H1 (cell line): ENCODE measurements around the gene EEF1A2. TPM values are rescaled to one million over a fixed set of nuclear protein-coding genes. Genes with fewer than 3 reads are reported as not detected.
A peak's percentile ranks its signal among the peaks of the same experiment; 100 is the strongest.

ENCODE experiments used
- CTCF ChIA-PET: fragments of 300-600 bp; sonication (Branson Sonifier 250); formaldehyde crosslinking; loops from one replicate; lab custom pipeline; 2021; ENCODE audit not compliant: partially characterized antibody; lab: Charles Lee
- POLR2A ChIA-PET: fragments of 300-600 bp; sonication (Branson Sonifier 250); formaldehyde crosslinking; loops from one replicate; lab custom pipeline; 2021; ENCODE audit warnings: inconsistent platforms; ENCODE audit not compliant: partially characterized antibody; lab: Charles Lee
- DNase-seq, 2 experiments: peaks; one replicate each; pipeline versions ENCODE4 v3.0.0 to v3.0.0-alpha.2; 2010 to 2022; ENCODE audit warnings: low spot score in 2 of 2, low read depth in 1 of 2, mixed read lengths in 1 of 2
- FAIRE-seq: peaks from 2 replicates; lab custom pipeline; 2011; peaks lifted over from hg19 to GRCh38; lab: Jason Lieb, UNC
- H2AFZ ChIP-seq: 2 replicates; pipeline ENCODE4 v1.8.1; 2012; ENCODE audit warnings: low read length, inconsistent platforms
- H2AK5ac ChIP-seq: 2 replicates; pipeline ENCODE4 v1.6.1; 2013; ENCODE audit warnings: low read depth, low read length
- H2BK120ac ChIP-seq: replicated peaks from 2 replicates; pipeline ENCODE3; 2013; ENCODE audit warnings: low read depth, low read length, inconsistent platforms
- H2BK12ac ChIP-seq: 2 replicates; pipeline ENCODE4 v1.6.1; 2013; ENCODE audit warnings: low read depth, low read length
- H2BK15ac ChIP-seq: 2 replicates; pipeline ENCODE4 v1.6.1; 2013; ENCODE audit warnings: low read length
- H2BK20ac ChIP-seq: 2 replicates; pipeline ENCODE4 v1.6.1; 2013; ENCODE audit warnings: low read length
- H2BK5ac ChIP-seq: 2 replicates; pipeline ENCODE4 v1.6.1; 2013; ENCODE audit warnings: low read depth, low read length
- H3K14ac ChIP-seq: 2 replicates; pipeline ENCODE4 v1.6.1; 2013; ENCODE audit warnings: inconsistent platforms; ENCODE audit not compliant: insufficient read length
- H3K18ac ChIP-seq: 2 replicates; pipeline ENCODE4 v1.6.1; 2013; ENCODE audit warnings: low read length; ENCODE audit errors: extremely low read depth
- H3K23ac ChIP-seq: 2 replicates; pipeline ENCODE4 v1.6.1; 2013; ENCODE audit warnings: inconsistent platforms; ENCODE audit not compliant: insufficient read length
- H3K23me2 ChIP-seq: 2 replicates; pipeline ENCODE4 v1.6.1; 2013; ENCODE audit warnings: low read depth, low read length
- H3K27ac ChIP-seq: 2 replicates; pipeline ENCODE4 v1.6.1; 2011; ENCODE audit warnings: low read depth, low read length, inconsistent platforms
- H3K27me3 ChIP-seq, 4 experiments: replicated peaks in 1 of 4; 1 replicate in 1 of 4; 2 replicates in 3 of 4; pipeline versions ENCODE4 v1.6.1 to v1.8.1; 2011 to 2013; ENCODE audit warnings: low read length in 3 of 4, mild to moderate bottlenecking in 3 of 4, inconsistent platforms in 2 of 4, mixed read lengths in 2 of 4, moderate library complexity in 1 of 4; ENCODE audit not compliant: control insufficient read depth in 3 of 4, insufficient read depth in 3 of 4; ENCODE audit errors: extremely low read depth in 1 of 4
- H3K36me3 ChIP-seq, 4 experiments: 2 replicates each; pipeline versions ENCODE4 v1.6.1 to v1.8.1; 2011 to 2013; ENCODE audit warnings: mild to moderate bottlenecking in 4 of 4, low read length in 3 of 4, moderate library complexity in 2 of 4, control low read depth in 1 of 4, inconsistent platforms in 1 of 4; ENCODE audit not compliant: insufficient read depth in 4 of 4, control insufficient read depth in 2 of 4
- H3K4ac ChIP-seq: replicated peaks from 2 replicates; pipeline ENCODE3; 2013; ENCODE audit warnings: low read length, low read depth, mixed read lengths, inconsistent platforms; ENCODE audit not compliant: insufficient read length
- H3K4me1 ChIP-seq, 4 experiments: replicated peaks in 1 of 4; 1 replicate in 1 of 4; 2 replicates in 3 of 4; pipeline versions ENCODE4 v1.6.1 to v1.8.1; 2011 to 2013; ENCODE audit warnings: low read length in 3 of 4, inconsistent platforms in 2 of 4, mixed read lengths in 1 of 4; ENCODE audit not compliant: insufficient read depth in 4 of 4, control insufficient read depth in 3 of 4
- H3K4me2 ChIP-seq, 2 experiments: 2 replicates each; pipeline versions ENCODE4 v1.6.1 to v1.8.1; 2011 to 2013; ENCODE audit warnings: low read depth in 2 of 2, low read length in 2 of 2, control low read depth in 1 of 2, inconsistent platforms in 1 of 2, mild to moderate bottlenecking in 1 of 2; ENCODE audit not compliant: insufficient read depth in 1 of 2
- H3K4me3 ChIP-seq, 4 experiments: fragments of 200-600, 300-600 bp in 1 of 4; sonication (generic), shearing (Covaris generic), sonication (Bioruptor Twin) in 1 of 4; 2 replicates each; pipeline versions ENCODE4 v1.5.1 to v1.8.1; 2011 to 2016; ENCODE audit warnings: low read length in 4 of 4, low read depth in 3 of 4, control low read depth in 2 of 4, inconsistent platforms in 2 of 4, mild to moderate bottlenecking in 2 of 4, mixed read lengths in 1 of 4, moderate library complexity in 1 of 4; ENCODE audit not compliant: insufficient read depth in 2 of 4; ENCODE audit errors: extremely low read depth in 1 of 4
- H3K56ac ChIP-seq: replicated peaks from 2 replicates; pipeline ENCODE3; 2013; ENCODE audit warnings: low read depth, mild to moderate bottlenecking, mixed read lengths, low read length, inconsistent platforms; ENCODE audit not compliant: insufficient read length
- H3K79me1 ChIP-seq: 2 replicates; pipeline ENCODE4 v1.6.1; 2013; ENCODE audit warnings: low read depth, low read length, control low read depth
- H3K79me2 ChIP-seq, 2 experiments: 2 replicates each; pipeline versions ENCODE4 v1.6.1 to v1.8.1; 2012 to 2013; ENCODE audit warnings: low read length in 2 of 2, mild to moderate bottlenecking in 2 of 2, inconsistent platforms in 1 of 2; ENCODE audit not compliant: insufficient read depth in 2 of 2, control insufficient read depth in 1 of 2
- H3K9ac ChIP-seq, 4 experiments: replicated peaks in 1 of 4; 1 replicate in 1 of 4; 2 replicates in 3 of 4; pipeline versions ENCODE4 v1.6.1 to v1.8.1; 2011 to 2013; ENCODE audit warnings: low read depth in 3 of 4, low read length in 3 of 4, control low read depth in 2 of 4, mild to moderate bottlenecking in 2 of 4, moderate library complexity in 2 of 4, inconsistent platforms in 1 of 4; ENCODE audit errors: extremely low read depth in 1 of 4
- H3K9me3 ChIP-seq, 2 experiments: 2 replicates each; pipeline versions ENCODE4 v1.6.1 to v1.8.1; 2012 to 2013; ENCODE audit warnings: mild to moderate bottlenecking in 2 of 2, moderate library complexity in 2 of 2, control low read depth in 1 of 2, inconsistent platforms in 1 of 2, low read depth in 1 of 2, low read length in 1 of 2, mixed read lengths in 1 of 2; ENCODE audit not compliant: insufficient read depth in 2 of 2
- H4K20me1 ChIP-seq, 2 experiments: replicated peaks in 1 of 2; 2 replicates each; pipeline versions ENCODE3 to v1.8.1; 2011 to 2013; ENCODE audit warnings: inconsistent platforms in 2 of 2, low read length in 2 of 2, mild to moderate bottlenecking in 1 of 2; ENCODE audit not compliant: insufficient read depth in 2 of 2, control insufficient read depth in 1 of 2
- H4K5ac ChIP-seq: 2 replicates; pipeline ENCODE4 v1.6.1; 2013; ENCODE audit warnings: low read length, low read depth, mixed read lengths, inconsistent platforms; ENCODE audit not compliant: insufficient read length
- H4K8ac ChIP-seq: 2 replicates; pipeline ENCODE4 v1.8.0; 2013; ENCODE audit warnings: mild to moderate bottlenecking, moderate library complexity, low read length, inconsistent platforms; ENCODE audit not compliant: insufficient read depth; ENCODE audit errors: extremely low read depth
- H4K91ac ChIP-seq: replicated peaks from 2 replicates; pipeline ENCODE3; 2013; ENCODE audit warnings: low read length, mixed read lengths, inconsistent platforms; ENCODE audit not compliant: insufficient read length
- GTF2F1 ChIP-seq: IDR thresholded peaks from 2 replicates; pipeline ENCODE4 v1.6.1; 2012; ENCODE audit warnings: low read depth, low read length, improper control_type of control experiment, borderline replicate concordance
- PHF8 ChIP-seq: fragments of 200-600 bp; sonication (generic); conservative IDR thresholded peaks from 2 replicates; pipeline ENCODE4 v1.7.1; 2012; ENCODE audit warnings: low read depth, mild to moderate bottlenecking, inconsistent platforms, low read length, moderate library complexity
- WGBS, 2 experiments: shearing (Covaris generic) in 1 of 2; methylation state at CpG; one replicate each; pipeline versions ENCODE4 v1.1.6 to v1.1.7; 2013 to 2015; ENCODE audit warnings: low lambda C conversion rate in 2 of 2, mixed read lengths in 2 of 2, inconsistent platforms in 1 of 2, low coverage in 1 of 2, missing lambda C conversion rate in 1 of 2; ENCODE audit not compliant: insufficient replicate concordance in 2 of 2, insufficient coverage in 1 of 2, insufficient read length in 1 of 2; ENCODE audit errors: extremely low coverage in 1 of 2, missing lambda C conversion rate in 1 of 2; 5-methylcytosine and 5-hydroxymethylcytosine counted together
- polyA plus RNA-seq, 7 experiments: library from polyadenylated mRNA; depleted of rRNA in 3 of 7; stranded (reverse) in 5 of 7; unstranded in 2 of 7; fragments of >200 nt in 5 of 7; fragments of 200-250 nt in 2 of 7; gene quantifications; 1 replicate in 5 of 7; 2 replicates in 1 of 7; 4 replicates in 1 of 7; pipeline versions ENCODE4 v1.2.1 to v1.2.3, GENCODE V29; 2011 to 2013; ENCODE audit warnings: missing spikeins in 2 of 7, mixed read lengths in 2 of 7
- total RNA-seq: library from RNA; stranded (reverse); fragmentation: NEBNext Ultra II Directional; extraction: Animal tissue kit (Norgen Biotek cat#: 25700); gene quantifications from 2 replicates; pipeline ENCODE4 v1.2.1, GENCODE V29; 2021
- TF ChIP-seq, protein P1 (sequence below), 3 experiments: IDR thresholded peaks; 1 replicate in 2 of 3; 2 replicates in 1 of 3; pipeline versions ENCODE4 v1.5.1 to v1.6.1; 2011; ENCODE audit warnings: low read length in 3 of 3, mild to moderate bottlenecking in 3 of 3, inconsistent platforms in 2 of 3, low read depth in 1 of 3, moderate library complexity in 1 of 3; ENCODE audit not compliant: insufficient read depth in 1 of 3; ENCODE audit errors: control extremely low read depth in 1 of 3

The EEF1A2 gene
- total and polyA plus RNA-seq, 2 of the 8 experiments (the other 6 are each of a cell fraction or from before 2014, with no cell fraction given): 7.4 to 25.8 TPM

DNA sequence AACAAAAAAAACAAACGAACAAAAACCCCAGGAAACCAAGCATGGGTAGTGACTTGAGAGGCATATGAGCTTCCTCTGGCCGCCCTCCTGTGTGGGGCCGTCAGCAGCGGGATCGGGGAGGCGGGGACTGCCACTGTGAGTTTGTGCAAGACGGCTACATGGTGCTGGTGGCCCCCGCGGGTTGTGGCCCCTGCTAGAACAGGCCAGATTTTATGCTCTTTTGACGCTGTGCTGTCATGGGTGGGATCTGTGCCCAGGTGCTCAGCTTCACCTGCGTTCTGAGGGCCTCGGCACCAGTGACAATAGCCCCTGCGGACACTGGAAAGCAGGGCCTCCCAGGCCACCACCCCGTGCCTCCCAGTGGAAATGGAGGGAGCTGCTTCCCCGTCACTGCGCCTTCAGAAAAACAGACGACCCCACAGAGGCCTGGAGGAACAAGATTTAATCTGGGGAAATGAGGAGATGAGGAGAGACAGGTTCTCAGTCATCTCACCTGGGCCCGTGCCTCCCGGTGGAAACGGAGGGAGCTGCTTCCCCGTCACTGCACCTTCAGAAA is 21.7 kb downstream of the EEF1A2 start:
- H3K23ac ChIP-seq: no peak overlapping the region
- peak overlapping the region; percentile 33 for H2BK120ac ChIP-seq
- no peaks in the 10 kb centered on the region for H4K20me1 ChIP-seq
- no peak overlapping the region for H4K8ac ChIP-seq
- ChIA-PET CTCF (interaction anchor here (0.6 to 3.1 kb wide), 17 partner anchors 9 to 318 kb away, joined by 3 to 15 read pairs (median 4); no protein-coding TSS in a partner anchor), POLR2A (interaction anchor here (0.6 to 3.1 kb wide), 7 partner anchors 10 to 393 kb away, joined by 3 to 10 read pairs (median 6); partner anchors contain the start of genes PPDPF, PTK6 and ZBTB46)
- H3K4me3 ChIP-seq: no peak overlapping the region
- 0 out of 2 replicates have a peak overlapping the region, but pooled peaks have one; percentile 39 for H2BK12ac ChIP-seq
- no peak overlapping the region for H4K5ac ChIP-seq
- no peak overlapping the region for H2AFZ ChIP-seq
- no peaks in the 10 kb centered on the region for H3K36me3 ChIP-seq
- H3K14ac ChIP-seq: no peak overlapping the region
- no peak overlapping the region for H3K27ac ChIP-seq
- 67% methylated on average over 21 of the region's 21 CpGs; no CpG with 5 or more reads in 1 of the 2 experiments for WGBS, 2 experiments
- H3K23me2 ChIP-seq: no peaks in the 10 kb centered on the region; the same call in 1 of the 2 replicates
- H3K4ac ChIP-seq: no peak overlapping the region
- no peaks in the 10 kb centered on the region for H3K79me1 ChIP-seq
- H3K56ac ChIP-seq: no peak overlapping the region
- DNase-seq (no peak), FAIRE-seq (peak; percentile 28)
- no peak overlapping the region for H3K9ac ChIP-seq
- no peak overlapping the region for H2BK15ac ChIP-seq
- no peak overlapping the region for H4K91ac ChIP-seq
- H3K79me2 ChIP-seq: no peaks in the 10 kb centered on the region
- H2AK5ac ChIP-seq: no peak overlapping the region
- peaks cover 0 to 16% (median 5%) of the 10 kb centered on the region in 4 experiments; a peak in 4 of 7 replicates for H3K27me3 ChIP-seq
- no peak overlapping the region for H2BK5ac ChIP-seq
- peaks cover 0 to 21% (median 9%) of the 10 kb centered on the region in 4 experiments; a peak in 5 of 7 replicates for H3K4me1 ChIP-seq
- TF ChIP-seq, protein P1, sequence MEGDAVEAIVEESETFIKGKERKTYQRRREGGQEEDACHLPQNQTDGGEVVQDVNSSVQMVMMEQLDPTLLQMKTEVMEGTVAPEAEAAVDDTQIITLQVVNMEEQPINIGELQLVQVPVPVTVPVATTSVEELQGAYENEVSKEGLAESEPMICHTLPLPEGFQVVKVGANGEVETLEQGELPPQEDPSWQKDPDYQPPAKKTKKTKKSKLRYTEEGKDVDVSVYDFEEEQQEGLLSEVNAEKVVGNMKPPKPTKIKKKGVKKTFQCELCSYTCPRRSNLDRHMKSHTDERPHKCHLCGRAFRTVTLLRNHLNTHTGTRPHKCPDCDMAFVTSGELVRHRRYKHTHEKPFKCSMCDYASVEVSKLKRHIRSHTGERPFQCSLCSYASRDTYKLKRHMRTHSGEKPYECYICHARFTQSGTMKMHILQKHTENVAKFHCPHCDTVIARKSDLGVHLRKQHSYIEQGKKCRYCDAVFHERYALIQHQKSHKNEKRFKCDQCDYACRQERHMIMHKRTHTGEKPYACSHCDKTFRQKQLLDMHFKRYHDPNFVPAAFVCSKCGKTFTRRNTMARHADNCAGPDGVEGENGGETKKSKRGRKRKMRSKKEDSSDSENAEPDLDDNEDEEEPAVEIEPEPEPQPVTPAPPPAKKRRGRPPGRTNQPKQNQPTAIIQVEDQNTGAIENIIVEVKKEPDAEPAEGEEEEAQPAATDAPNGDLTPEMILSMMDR (IDR thresholded peaks at IDR 0.05; ENCODE audit: control extremely low read depth in 1 of 3, insufficient read depth in 1 of 3, low read depth in 1 of 3, low read length in 3 of 3): peak in 1 of 3 experiments; percentile 27; a peak in 1 of 4 replicates
- TF ChIP-seq GTF2F1 (no peak), PHF8 (no peak)
- TF ChIP-seq, all 59 proteins: peak for 1
- H3K9me3 ChIP-seq: no peaks in the 10 kb centered on the region
- H3K18ac ChIP-seq: no peak overlapping the region; the same call in 1 of the 2 replicates
- H2BK20ac ChIP-seq: no peak overlapping the region
- H3K4me2 ChIP-seq: peak overlapping the region in 1 of 2 experiments; percentile 1; a peak in 1 of 4 replicates
